ENCODE measurements around the gene IFNGR2. TPM values are rescaled to one million over a fixed set of nuclear protein-coding genes. Genes with fewer than 3 reads are reported as not detected.

The IFNGR2 gene
- total and polyA plus RNA-seq, 2 of the 13 experiments (the other 11 are each of a cell fraction or from before 2014, with no cell fraction given), result 61.3 to 117 TPM

- TF ChIP-seq KDM5B (CRISPR knock-in tag; IDR thresholded peaks at IDR 0.05; ENCODE audit: borderline replicate concordance) (peak; percentile 81; the same call in 1 of the 2 replicates), ZNF747 (CRISPR knock-in tag; IDR thresholded peaks at IDR 0.05; ENCODE audit: borderline replicate concordance) (peak; percentile 16; the same call in 1 of the 2 replicates), POLR2AphosphoS2 (IDR thresholded peaks at IDR 0.05; ENCODE audit: low read depth, low read length) (no peak), ZFP36L1 (CRISPR knock-in tag; IDR thresholded peaks at IDR 0.05) (no peak), NBN (conservative IDR thresholded peaks at IDR 0.05) (no peak), SP140L (CRISPR knock-in tag; IDR thresholded peaks at IDR 0.05; ENCODE audit: borderline replicate concordance) (no peak), SSRP1 (CRISPR knock-in tag; IDR thresholded peaks at IDR 0.05) (no peak), RELA (CRISPR knock-in tag; IDR thresholded peaks at IDR 0.05) (peak; percentile 77; the same call in 1 of the 2 replicates), MLLT10 (CRISPR knock-in tag; IDR thresholded peaks at IDR 0.05) (no peak), KMT2A (CRISPR knock-in tag; IDR thresholded peaks at IDR 0.05) (no peak), GATAD1 (CRISPR knock-in tag; IDR thresholded peaks at IDR 0.05) (no peak), ZNF124 (CRISPR knock-in tag; IDR thresholded peaks at IDR 0.05) (peak; percentile 59; the same call in 1 of the 2 replicates), ZNF10 (CRISPR knock-in tag; IDR thresholded peaks at IDR 0.05; ENCODE audit: borderline replicate concordance, low read depth) (no peak), PHF20 (CRISPR knock-in tag; IDR thresholded peaks at IDR 0.05) (no peak), ZSCAN12 (CRISPR knock-in tag; IDR thresholded peaks at IDR 0.05) (no peak), ZNF331 (CRISPR knock-in tag; IDR thresholded peaks at IDR 0.05) (peak; percentile 55; the same call in 1 of the 2 replicates), E2F1 (CRISPR knock-in tag; IDR thresholded peaks at IDR 0.05) (no peak), ZNF549 (CRISPR knock-in tag; IDR thresholded peaks at IDR 0.05) (no peak), MTERF4 (CRISPR knock-in tag; IDR thresholded peaks at IDR 0.05) (no peak), DZIP1 (CRISPR knock-in tag; IDR thresholded peaks at IDR 0.05) (no peak), TCF7 (IDR thresholded peaks at IDR 0.05; ENCODE audit: low read depth) (0 out of 2 replicates have a peak, but pooled peaks have one; percentile 20), ZNF235 (CRISPR knock-in tag; IDR thresholded peaks at IDR 0.05; ENCODE audit: borderline replicate concordance) (no peak), DRAP1 (CRISPR knock-in tag; IDR thresholded peaks at IDR 0.05) (peak; percentile 60; the same call in 1 of the 2 replicates), ZNF841 (CRISPR knock-in tag; IDR thresholded peaks at IDR 0.05; ENCODE audit: borderline replicate concordance) (no peak), THRA (CRISPR knock-in tag; IDR thresholded peaks at IDR 0.05; ENCODE audit: borderline replicate concordance) (peak; percentile 70; the same call in 1 of the 2 replicates)
Measured at GRCh38 chr21:33383056-33383888, 19.9 kb upstream of the IFNGR2 start (continued).

All from HepG2 (cell line).